Measurements from ENCODE around the gene HIF1AN. TPM values are rescaled to one million over a fixed set of nuclear protein-coding genes. Genes with fewer than 3 reads are reported as not detected.
"Not testable (repeated sequence)": the region's sequence is repeated elsewhere in the genome, so short reads cannot be mapped to it uniquely, and the experiment has no call there.

Gene HIF1AN
- total and polyA plus RNA-seq, 7 donors, result 15.6 to 116 (median 64.0) TPM

DNA sequence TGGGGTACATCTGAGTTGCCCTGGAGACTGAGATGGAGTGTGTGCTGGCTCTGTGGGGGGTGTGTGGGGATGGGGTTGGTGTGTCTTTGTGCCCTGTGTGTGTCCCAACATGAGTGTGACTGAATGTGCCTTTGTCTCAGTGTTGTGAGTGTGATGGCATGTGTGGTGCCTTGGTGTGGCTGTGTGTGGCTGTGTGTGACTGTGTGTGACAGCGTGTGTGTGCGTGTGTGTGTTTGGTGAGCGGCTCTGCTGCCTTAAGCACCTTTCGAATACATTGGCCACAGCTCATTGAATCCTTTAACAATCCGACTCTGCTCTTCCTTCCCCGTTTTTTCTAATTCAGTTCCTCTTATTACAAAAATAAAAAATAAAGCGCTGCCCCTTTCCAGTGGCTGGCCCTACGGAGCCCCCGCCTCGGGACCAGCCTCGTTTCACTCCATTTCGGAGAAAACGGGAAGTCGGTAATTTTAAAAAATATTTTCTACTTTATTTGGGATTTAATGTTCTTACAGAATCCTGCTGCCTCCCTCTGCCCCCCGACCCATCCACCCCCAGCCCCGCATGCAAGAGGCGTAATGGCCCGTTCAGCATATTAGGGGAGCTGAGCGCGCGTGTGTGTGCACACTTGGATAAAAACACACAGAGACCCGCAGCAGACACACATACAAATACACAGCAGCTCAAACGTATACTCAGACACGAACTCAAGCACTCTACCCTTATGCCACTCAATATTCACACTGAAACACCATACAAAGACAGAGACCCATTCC, 35.5 kb downstream of the HIF1AN start:
- WGBS, 3 donors, result 84 to 86% (median 84%) methylated on average over 24 of the region's 24 CpGs
- DNase-seq (no peak), ATAC-seq (no peak)
- intact Hi-C loops (cut with DNase I), result no loop called here
- TF ChIP-seq, protein P1, sequence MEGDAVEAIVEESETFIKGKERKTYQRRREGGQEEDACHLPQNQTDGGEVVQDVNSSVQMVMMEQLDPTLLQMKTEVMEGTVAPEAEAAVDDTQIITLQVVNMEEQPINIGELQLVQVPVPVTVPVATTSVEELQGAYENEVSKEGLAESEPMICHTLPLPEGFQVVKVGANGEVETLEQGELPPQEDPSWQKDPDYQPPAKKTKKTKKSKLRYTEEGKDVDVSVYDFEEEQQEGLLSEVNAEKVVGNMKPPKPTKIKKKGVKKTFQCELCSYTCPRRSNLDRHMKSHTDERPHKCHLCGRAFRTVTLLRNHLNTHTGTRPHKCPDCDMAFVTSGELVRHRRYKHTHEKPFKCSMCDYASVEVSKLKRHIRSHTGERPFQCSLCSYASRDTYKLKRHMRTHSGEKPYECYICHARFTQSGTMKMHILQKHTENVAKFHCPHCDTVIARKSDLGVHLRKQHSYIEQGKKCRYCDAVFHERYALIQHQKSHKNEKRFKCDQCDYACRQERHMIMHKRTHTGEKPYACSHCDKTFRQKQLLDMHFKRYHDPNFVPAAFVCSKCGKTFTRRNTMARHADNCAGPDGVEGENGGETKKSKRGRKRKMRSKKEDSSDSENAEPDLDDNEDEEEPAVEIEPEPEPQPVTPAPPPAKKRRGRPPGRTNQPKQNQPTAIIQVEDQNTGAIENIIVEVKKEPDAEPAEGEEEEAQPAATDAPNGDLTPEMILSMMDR (IDR thresholded peaks at IDR 0.05), result no peak
- H3K4me3 ChIP-seq, result no peak overlapping the region
- no peak overlapping the region for H3K27ac ChIP-seq
- no peaks in the 10 kb centered on the region for H3K9me3 ChIP-seq
- no peaks in the 10 kb centered on the region for H3K4me1 ChIP-seq
- H3K27me3 ChIP-seq (ENCODE audit: insufficient read depth in 3 of 3, low read length in 2 of 3), result peaks cover 0 to 78% (median 16%) of the 10 kb centered on the region in 3 donors
- no peaks in the 10 kb centered on the region for H3K36me3 ChIP-seq (ENCODE audit: insufficient read depth in 1 of 2, low read depth in 1 of 2)

DNA sequence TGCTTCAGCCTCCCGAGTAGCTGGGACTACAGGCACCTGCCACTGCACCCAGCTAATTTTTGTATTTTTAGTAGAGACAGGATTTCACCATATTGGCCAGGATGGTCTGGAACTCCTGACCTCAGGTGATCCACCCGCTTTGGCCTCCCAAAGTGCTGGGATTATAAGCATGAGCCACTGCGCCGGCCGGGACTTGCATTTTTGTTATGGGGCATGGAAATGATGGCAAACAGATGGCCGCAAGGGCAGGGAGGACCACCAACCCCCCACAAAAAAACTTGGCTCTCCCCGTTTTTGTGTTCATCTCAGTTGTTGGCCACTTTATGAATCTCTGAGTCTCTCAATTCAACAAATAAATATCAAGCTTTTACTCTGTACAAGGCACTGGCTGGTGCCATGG, 39.4 kb downstream of the HIF1AN start:
- intact Hi-C loops (cut with DNase I); ATAC-seq; H3K27ac ChIP-seq; H3K4me3 ChIP-seq; H3K36me3 ChIP-seq (ENCODE audit: insufficient read depth in 1 of 2, low read depth in 1 of 2); H3K4me1 ChIP-seq; H3K9me3 ChIP-seq; DNase-seq: not testable (repeated sequence)
- 66 to 68% (median 66%) methylated on average over 7 of the region's 7 CpGs for WGBS, 3 donors
- peaks cover 5 to 60% (median 6%) of the 10 kb centered on the region in 3 donors for H3K27me3 ChIP-seq (ENCODE audit: insufficient read depth in 3 of 3, low read length in 2 of 3)

DNA sequence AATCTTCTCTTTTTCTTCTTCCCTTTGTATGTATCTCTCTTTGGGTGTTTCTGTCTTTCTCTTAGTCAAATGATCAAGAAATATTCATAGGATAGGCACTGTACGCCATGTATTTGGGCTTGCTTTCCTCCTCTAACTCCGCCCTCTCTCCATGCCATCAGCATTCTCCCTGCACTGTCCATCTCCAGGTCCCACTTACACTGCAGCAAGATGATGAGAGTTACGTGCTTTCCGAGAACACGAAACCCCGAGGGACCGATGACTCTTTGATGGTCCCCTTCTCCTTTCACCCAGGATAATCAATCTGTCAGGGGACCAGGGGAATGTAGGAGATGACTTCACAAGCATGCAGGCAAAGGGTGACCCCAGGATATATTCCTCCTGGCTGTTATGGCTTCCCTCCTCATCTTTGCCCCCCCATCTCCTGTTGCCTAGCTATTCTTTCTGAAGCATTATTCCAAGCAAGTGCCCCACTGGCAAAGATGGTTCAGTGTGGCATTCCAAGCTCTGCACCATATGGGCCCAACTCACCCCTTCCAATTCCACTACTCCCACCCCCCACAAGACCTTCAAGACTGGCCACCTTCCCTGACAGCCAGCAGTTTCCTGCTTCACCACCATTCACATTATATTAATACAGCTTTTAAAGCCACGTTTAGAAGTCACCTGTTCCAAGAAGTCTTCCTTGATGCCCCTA, 40.0 kb downstream of the HIF1AN start:
- no peaks in the 10 kb centered on the region for H3K9me3 ChIP-seq
- intact Hi-C loops (cut with DNase I), result no loop called here
- no peaks in the 10 kb centered on the region for H3K36me3 ChIP-seq (ENCODE audit: insufficient read depth in 1 of 2, low read depth in 1 of 2)
- H3K27ac ChIP-seq, result no peak overlapping the region
- H3K27me3 ChIP-seq (ENCODE audit: insufficient read depth in 3 of 3, low read length in 2 of 3), result peaks cover 5 to 54% (median 6%) of the 10 kb centered on the region in 3 donors
- ATAC-seq (no peak), DNase-seq (no peak)
- 55 to 63% (median 57%) methylated on average over 8 of the region's 8 CpGs for WGBS, 3 donors
- H3K4me3 ChIP-seq, result no peak overlapping the region
- TF ChIP-seq, protein P1 (IDR thresholded peaks at IDR 0.05), result no peak
- H3K4me1 ChIP-seq, result no peaks in the 10 kb centered on the region

DNA sequence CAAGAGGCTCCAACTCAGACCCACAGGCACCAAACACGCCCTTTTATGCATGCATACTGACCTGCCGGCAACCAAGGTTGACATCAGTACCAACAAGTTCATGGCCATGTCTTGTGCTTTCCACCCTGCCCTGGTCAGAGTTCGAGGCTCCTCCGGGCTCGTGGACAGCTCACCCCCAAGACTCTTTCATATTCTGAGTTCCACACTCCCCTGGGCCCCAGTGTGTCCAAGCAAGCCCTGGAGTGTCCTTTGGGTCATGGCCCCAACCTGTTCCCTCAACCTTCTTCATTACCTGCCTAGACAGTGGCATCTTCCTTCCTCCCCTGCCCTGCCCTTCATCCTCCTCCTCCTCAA, 40.5 kb downstream of the HIF1AN start:
- Histone ChIP-seq H3K27ac (no peak overlapping the region), H3K4me1 (no peaks in the 10 kb centered on the region), H3K9me3 (no peaks in the 10 kb centered on the region), H3K4me3 (no peak overlapping the region), H3K36me3 (ENCODE audit: insufficient read depth in 1 of 2, low read depth in 1 of 2) (no peaks in the 10 kb centered on the region), H3K27me3 (ENCODE audit: insufficient read depth in 3 of 3, low read length in 2 of 3) (peaks cover 5 to 51% (median 6%) of the 10 kb centered on the region in 3 donors)
- DNase-seq, result no peak
- 73 to 80% (median 80%) methylated on average over 5 of the region's 5 CpGs for WGBS, 3 donors
- no peak for ATAC-seq
- intact Hi-C loops (cut with DNase I), result no loop called here
- TF ChIP-seq, protein P1 (IDR thresholded peaks at IDR 0.05), result no peak

DNA sequence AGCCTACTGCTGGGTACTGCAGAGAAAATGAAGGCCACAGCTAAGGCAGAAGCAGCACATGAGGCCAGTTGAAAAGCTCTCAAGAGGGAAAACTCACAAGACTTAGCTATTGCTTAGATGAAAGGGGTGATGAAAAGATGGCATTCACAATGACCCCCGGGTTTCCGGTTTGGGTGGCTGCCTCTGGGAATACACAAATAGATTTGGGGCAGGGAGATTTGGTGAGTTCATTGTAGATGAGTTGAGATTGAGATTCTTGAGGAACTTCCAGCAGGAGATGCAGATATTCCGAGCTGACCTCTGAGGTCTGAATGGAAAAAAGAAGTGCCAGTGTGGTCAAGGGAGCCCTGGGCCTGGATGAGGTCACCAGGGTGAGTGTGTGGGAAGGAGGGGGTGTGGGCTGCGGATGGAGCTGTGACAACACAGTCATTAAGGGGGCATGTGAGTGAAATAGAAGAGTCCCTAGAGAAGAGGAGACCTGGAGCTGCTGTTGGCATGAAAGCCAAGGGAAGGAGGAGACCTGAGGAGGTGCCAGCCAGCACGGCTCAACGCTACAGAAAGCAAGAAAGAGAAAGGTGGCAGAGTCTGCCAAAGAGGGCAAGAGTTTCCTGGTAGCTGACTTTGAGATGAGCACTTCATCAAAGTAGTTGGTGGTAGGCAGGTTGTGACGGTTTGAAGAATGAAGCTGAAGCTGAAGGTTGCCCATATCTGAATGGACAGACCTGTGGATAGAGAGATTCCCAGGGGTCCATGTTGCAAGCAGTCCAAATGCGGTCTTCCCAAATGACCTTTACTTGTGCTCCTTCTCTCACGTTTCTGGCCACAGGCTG, 43.7 kb downstream of the HIF1AN start:
- ATAC-seq, result no peak
- no peaks in the 10 kb centered on the region for H3K9me3 ChIP-seq
- H3K27ac ChIP-seq, result no peak overlapping the region
- H3K4me3 ChIP-seq, result no peak overlapping the region
- intact Hi-C loops (cut with DNase I), result no loop called here
- peaks cover 2 to 31% (median 10%) of the 10 kb centered on the region in 3 donors for H3K27me3 ChIP-seq (ENCODE audit: insufficient read depth in 3 of 3, low read length in 2 of 3)
- no peaks in the 10 kb centered on the region for H3K36me3 ChIP-seq (ENCODE audit: insufficient read depth in 1 of 2, low read depth in 1 of 2)
- no peaks in the 10 kb centered on the region for H3K4me1 ChIP-seq
- TF ChIP-seq, protein P1 (IDR thresholded peaks at IDR 0.05), result no peak
- no peak for DNase-seq
- WGBS, 3 donors, result 65 to 71% (median 66%) methylated on average over 9 of the region's 9 CpGs
